SK-N-SH (cell line): ENCODE measurements around the gene IRGC. TPM values are rescaled to one million over a fixed set of nuclear protein-coding genes. Genes with fewer than 3 reads are reported as not detected.

ENCODE experiments used
- CTCF ChIA-PET: fragments of 300-600, 350-600 bp; formaldehyde crosslinking; extraction: SDS; loops from one replicate; lab custom pipeline; 2021; lab: Yijun Ruan, JAX
- POLR2A ChIA-PET: fragments of 350-600 bp; sonication (Branson Sonifier 250); formaldehyde crosslinking; extraction: SDS; loops from one replicate; lab custom pipeline; 2020; ENCODE audit warnings: antibody characterized with exemption, inconsistent platforms; lab: Yijun Ruan, JAX
- DNase-seq: peaks from one replicate; pipeline ENCODE4 v3.0.0; 2012
- H2AFZ ChIP-seq: fragments of 200-600 bp; sonication (generic); 2 replicates; pipeline ENCODE4 v1.8.1; 2016; ENCODE audit warnings: antibody characterized with exemption, mild to moderate bottlenecking, low read depth
- H3F3A ChIP-seq: fragments of 200-600 bp; sonication (generic); replicated peaks from 2 replicates; pipeline ENCODE3; 2016; ENCODE audit warnings: antibody characterized with exemption, mild to moderate bottlenecking; ENCODE audit not compliant: insufficient read depth
- H3K27ac ChIP-seq, 2 experiments: fragments of 200-500 bp in 1 of 2; fragments of 200-600 bp in 1 of 2; sonication (Bioruptor generic) in 1 of 2; sonication (generic), shearing (Covaris generic) in 1 of 2; 2 replicates each; pipeline versions ENCODE4 v1.5.1 to v1.6.1; 2014 to 2016; ENCODE audit warnings: low read depth in 2 of 2, inconsistent platforms in 1 of 2, low read length in 1 of 2, mild to moderate bottlenecking in 1 of 2, mixed read lengths in 1 of 2
- H3K27me3 ChIP-seq: fragments of 200-600 bp; sonication (generic), shearing (Covaris generic); 2 replicates; pipeline ENCODE4 v1.6.1; 2016; ENCODE audit warnings: mixed run types; ENCODE audit not compliant: insufficient read depth
- H3K36me3 ChIP-seq, 2 experiments: fragments of 200-500 bp in 1 of 2; fragments of 200-600 bp in 1 of 2; sonication (Bioruptor generic) in 1 of 2; sonication (generic) in 1 of 2; replicated peaks in 1 of 2; 2 replicates each; pipeline versions ENCODE3 to v1.5.1; 2014 to 2016; ENCODE audit warnings: low read length in 1 of 2, mild to moderate bottlenecking in 1 of 2; ENCODE audit not compliant: insufficient read depth in 2 of 2, control insufficient read depth in 1 of 2
- H3K4me1 ChIP-seq, 2 experiments: fragments of 200-500 bp in 1 of 2; fragments of 200-600 bp in 1 of 2; sonication (Bioruptor generic) in 1 of 2; sonication (generic), shearing (Covaris generic) in 1 of 2; 2 replicates each; pipeline versions ENCODE4 v1.5.1 to v1.6.1; 2014 to 2016; ENCODE audit warnings: low read depth in 1 of 2, low read length in 1 of 2, mixed run types in 1 of 2; ENCODE audit not compliant: insufficient read depth in 2 of 2, control insufficient read depth in 1 of 2
- H3K4me2 ChIP-seq: fragments of 200-600 bp; sonication (generic), shearing (Covaris generic); 2 replicates; pipeline ENCODE4 v1.6.1; 2017; ENCODE audit warnings: mixed run types
- H3K4me3 ChIP-seq, 2 experiments: fragments of 200-500 bp in 1 of 2; fragments of 200-600 bp in 1 of 2; sonication (Bioruptor generic) in 1 of 2; sonication (generic), shearing (Covaris generic) in 1 of 2; 2 replicates each; pipeline versions ENCODE4 v1.5.1 to v1.8.1; 2014 to 2016; ENCODE audit warnings: low read depth in 2 of 2, inconsistent platforms in 1 of 2, low read length in 1 of 2, mild to moderate bottlenecking in 1 of 2, mixed read lengths in 1 of 2, moderate library complexity in 1 of 2
- H3K79me2 ChIP-seq: fragments of 200-600 bp; sonication (generic); 2 replicates; pipeline ENCODE4 v1.8.1; 2017; ENCODE audit warnings: mild to moderate bottlenecking; ENCODE audit not compliant: insufficient read depth
- H3K9ac ChIP-seq: fragments of 200-600 bp; sonication (generic); 2 replicates; pipeline ENCODE4 v1.6.1; 2017; ENCODE audit warnings: mixed run types
- H3K9me2 ChIP-seq: fragments of 200-600 bp; sonication (generic); 2 replicates; pipeline ENCODE4 v1.6.1; 2017; ENCODE audit warnings: mixed run types
- H3K9me3 ChIP-seq: fragments of 200-600 bp; sonication (generic); 2 replicates; pipeline ENCODE4 v1.6.1; 2017; ENCODE audit warnings: mixed run types, mild to moderate bottlenecking, moderate library complexity
- H4K20me1 ChIP-seq: fragments of 200-600 bp; sonication (generic); 2 replicates; pipeline ENCODE4 v1.6.1; 2017; ENCODE audit warnings: mild to moderate bottlenecking, mixed run types; ENCODE audit not compliant: insufficient read depth
- ELF1 ChIP-seq: IDR thresholded peaks from 2 replicates; pipeline ENCODE4 v1.4.0; 2012
- EP300 ChIP-seq, 2 experiments: IDR thresholded peaks; 2 replicates each; pipeline versions ENCODE4 v1.4.0 to v1.6.1; 2012; ENCODE audit warnings: borderline replicate concordance in 1 of 2, low read depth in 1 of 2, low read length in 1 of 2
- EZH2phosphoT487 ChIP-seq: fragments of 200-600 bp; sonication (generic); IDR thresholded peaks from 2 replicates; pipeline ENCODE4 v1.6.1; 2017; ENCODE audit warnings: low read depth, mixed run types, mild to moderate bottlenecking, antibody characterized with exemption, moderate library complexity, borderline replicate concordance
- JUND ChIP-seq: IDR thresholded peaks from 2 replicates; pipeline ENCODE4 v1.4.0; 2012
- RCOR1 ChIP-seq: fragments of 150-350 bp; IDR thresholded peaks from 2 replicates; pipeline ENCODE4 v1.6.1; 2017; ENCODE audit warnings: antibody characterized with exemption, low read length
- WGBS: methylation state at CpG from one replicate; pipeline ENCODE4 v1.1.6; 2017; ENCODE audit warnings: low lambda C conversion rate; 5-methylcytosine and 5-hydroxymethylcytosine counted together
- polyA plus RNA-seq, 3 experiments: library from polyadenylated mRNA; depleted of rRNA; stranded (reverse); fragments of >200 nt; gene quantifications; 2 replicates each; pipeline ENCODE4 v1.2.3, GENCODE V29; 2012
- TF ChIP-seq, protein P1 (sequence below): IDR thresholded peaks from 2 replicates; pipeline ENCODE4 v1.4.0; 2012; ENCODE audit warnings: low read depth, borderline replicate concordance
- TF ChIP-seq, protein P2 (sequence below): fragments of 150-350 bp; IDR thresholded peaks from 2 replicates; pipeline ENCODE4 v1.6.1; 2017; ENCODE audit warnings: antibody characterized with exemption, low read length, low read depth, borderline replicate concordance
- TF ChIP-seq, protein P3 (sequence below): IDR thresholded peaks from 2 replicates; pipeline ENCODE4; 2012
- TF ChIP-seq, protein P4 (sequence below): IDR thresholded peaks from 2 replicates; pipeline ENCODE4 v1.4.0; 2012; ENCODE audit warnings: low read depth, borderline replicate concordance

IRGC gene
- polyA plus RNA-seq, 1 of the 3 experiments (the other 2 are of a cell fraction) = not detected

DNA sequence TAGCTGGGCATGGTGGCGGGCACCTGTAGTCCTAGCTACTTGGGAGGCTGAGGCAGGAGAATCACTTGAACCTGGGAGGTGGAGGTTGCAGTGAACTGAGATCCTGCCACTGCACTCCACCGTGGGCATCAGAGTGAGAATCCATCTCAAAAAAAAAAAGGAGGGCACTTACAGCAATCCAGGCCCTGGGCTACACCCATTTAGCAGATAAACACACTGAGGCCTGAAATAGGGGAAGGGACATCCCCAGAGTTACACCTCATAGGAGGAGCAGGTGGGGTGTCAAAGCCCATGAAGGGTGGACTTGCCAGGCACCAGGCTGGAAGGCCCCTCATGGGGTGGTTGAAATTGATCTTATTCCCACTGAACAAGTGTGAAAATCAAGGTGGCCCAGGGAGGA lies 32.0 kb upstream of the IRGC start:
- no peaks in the 10 kb centered on the region for H3K79me2 ChIP-seq
- H3K4me1 ChIP-seq = peaks cover 0 to 13% of the 10 kb centered on the region in 2 experiments; a peak in 1 of 4 replicates
- H3K9ac ChIP-seq = no peak overlapping the region
- WGBS = 83% methylated on average over 2 of the region's 2 CpGs
- H3K27ac ChIP-seq = no peak overlapping the region
- H4K20me1 ChIP-seq = no peaks in the 10 kb centered on the region
- TF ChIP-seq, protein P1, sequence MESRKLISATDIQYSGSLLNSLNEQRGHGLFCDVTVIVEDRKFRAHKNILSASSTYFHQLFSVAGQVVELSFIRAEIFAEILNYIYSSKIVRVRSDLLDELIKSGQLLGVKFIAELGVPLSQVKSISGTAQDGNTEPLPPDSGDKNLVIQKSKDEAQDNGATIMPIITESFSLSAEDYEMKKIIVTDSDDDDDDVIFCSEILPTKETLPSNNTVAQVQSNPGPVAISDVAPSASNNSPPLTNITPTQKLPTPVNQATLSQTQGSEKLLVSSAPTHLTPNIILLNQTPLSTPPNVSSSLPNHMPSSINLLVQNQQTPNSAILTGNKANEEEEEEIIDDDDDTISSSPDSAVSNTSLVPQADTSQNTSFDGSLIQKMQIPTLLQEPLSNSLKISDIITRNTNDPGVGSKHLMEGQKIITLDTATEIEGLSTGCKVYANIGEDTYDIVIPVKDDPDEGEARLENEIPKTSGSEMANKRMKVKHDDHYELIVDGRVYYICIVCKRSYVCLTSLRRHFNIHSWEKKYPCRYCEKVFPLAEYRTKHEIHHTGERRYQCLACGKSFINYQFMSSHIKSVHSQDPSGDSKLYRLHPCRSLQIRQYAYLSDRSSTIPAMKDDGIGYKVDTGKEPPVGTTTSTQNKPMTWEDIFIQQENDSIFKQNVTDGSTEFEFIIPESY = no peak
- TF ChIP-seq RCOR1 = no peak
- TF ChIP-seq EZH2phosphoT487 = no peak
- no peak for TF ChIP-seq ELF1
- TF ChIP-seq JUND = no peak
- TF ChIP-seq, protein P2, sequence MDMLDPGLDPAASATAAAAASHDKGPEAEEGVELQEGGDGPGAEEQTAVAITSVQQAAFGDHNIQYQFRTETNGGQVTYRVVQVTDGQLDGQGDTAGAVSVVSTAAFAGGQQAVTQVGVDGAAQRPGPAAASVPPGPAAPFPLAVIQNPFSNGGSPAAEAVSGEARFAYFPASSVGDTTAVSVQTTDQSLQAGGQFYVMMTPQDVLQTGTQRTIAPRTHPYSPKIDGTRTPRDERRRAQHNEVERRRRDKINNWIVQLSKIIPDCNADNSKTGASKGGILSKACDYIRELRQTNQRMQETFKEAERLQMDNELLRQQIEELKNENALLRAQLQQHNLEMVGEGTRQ = no peak
- TF ChIP-seq, protein P3, sequence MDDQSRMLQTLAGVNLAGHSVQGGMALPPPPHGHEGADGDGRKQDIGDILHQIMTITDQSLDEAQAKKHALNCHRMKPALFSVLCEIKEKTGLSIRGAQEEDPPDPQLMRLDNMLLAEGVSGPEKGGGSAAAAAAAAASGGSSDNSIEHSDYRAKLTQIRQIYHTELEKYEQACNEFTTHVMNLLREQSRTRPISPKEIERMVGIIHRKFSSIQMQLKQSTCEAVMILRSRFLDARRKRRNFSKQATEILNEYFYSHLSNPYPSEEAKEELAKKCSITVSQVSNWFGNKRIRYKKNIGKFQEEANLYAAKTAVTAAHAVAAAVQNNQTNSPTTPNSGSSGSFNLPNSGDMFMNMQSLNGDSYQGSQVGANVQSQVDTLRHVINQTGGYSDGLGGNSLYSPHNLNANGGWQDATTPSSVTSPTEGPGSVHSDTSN = no peak
- TF ChIP-seq, protein P4, sequence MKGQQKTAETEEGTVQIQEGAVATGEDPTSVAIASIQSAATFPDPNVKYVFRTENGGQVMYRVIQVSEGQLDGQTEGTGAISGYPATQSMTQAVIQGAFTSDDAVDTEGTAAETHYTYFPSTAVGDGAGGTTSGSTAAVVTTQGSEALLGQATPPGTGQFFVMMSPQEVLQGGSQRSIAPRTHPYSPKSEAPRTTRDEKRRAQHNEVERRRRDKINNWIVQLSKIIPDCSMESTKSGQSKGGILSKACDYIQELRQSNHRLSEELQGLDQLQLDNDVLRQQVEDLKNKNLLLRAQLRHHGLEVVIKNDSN = no peak
- TF ChIP-seq EP300 (IDR thresholded peaks at IDR 0.05; ENCODE audit: borderline replicate concordance in 1 of 2, low read depth in 1 of 2, low read length in 1 of 2) = no peak
- H3K4me2 ChIP-seq = no peak overlapping the region
- DNase-seq = no peak
- CTCF ChIA-PET = interaction anchor here (1.0 kb wide), 1 partner anchor 15 kb away, joined by 3 read pairs; no protein-coding TSS in a partner anchor
- no peaks in the 10 kb centered on the region for H3F3A ChIP-seq
- POLR2A ChIA-PET = no interaction called here
- H3K27me3 ChIP-seq = no peaks in the 10 kb centered on the region
- no peak overlapping the region for H2AFZ ChIP-seq
- no peaks in the 10 kb centered on the region for H3K9me2 ChIP-seq
- no peaks in the 10 kb centered on the region for H3K9me3 ChIP-seq
- no peaks in the 10 kb centered on the region for H3K36me3 ChIP-seq
- H3K4me3 ChIP-seq = no peak overlapping the region

DNA sequence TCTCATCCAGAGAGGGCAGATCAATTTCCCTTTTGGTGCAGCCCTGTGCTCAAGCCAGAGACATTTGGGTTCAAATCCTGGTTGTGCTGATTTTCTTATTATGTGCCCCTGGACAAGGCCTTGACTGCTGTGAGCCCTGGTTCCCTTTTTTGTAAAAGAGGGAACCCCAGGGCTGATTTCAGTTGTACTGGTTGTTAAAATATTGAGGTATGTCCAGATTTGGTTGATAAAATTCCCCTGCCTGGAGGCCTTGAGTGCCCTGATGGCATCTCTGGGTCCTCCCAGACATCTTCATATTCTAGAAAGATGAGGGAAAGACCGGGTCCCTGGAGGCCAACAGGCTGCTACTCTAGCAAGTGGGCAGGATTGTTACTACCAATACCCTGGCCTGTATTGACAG lies 31.6 kb upstream of the IRGC start:
- DNase-seq = no peak
- H3K79me2 ChIP-seq = no peaks in the 10 kb centered on the region
- no peaks in the 10 kb centered on the region for H3K36me3 ChIP-seq
- POLR2A ChIA-PET = no interaction called here
- H3K9ac ChIP-seq = no peak overlapping the region
- no peak overlapping the region for H3K4me2 ChIP-seq
- peaks cover 0 to 13% of the 10 kb centered on the region in 2 experiments; a peak in 1 of 4 replicates for H3K4me1 ChIP-seq
- H3K27me3 ChIP-seq = no peaks in the 10 kb centered on the region
- WGBS = 50% methylated on average over 1 of the region's 1 CpG
- no peak for TF ChIP-seq JUND
- H3K4me3 ChIP-seq = no peak overlapping the region
- H3F3A ChIP-seq = no peaks in the 10 kb centered on the region
- H4K20me1 ChIP-seq = no peaks in the 10 kb centered on the region
- H2AFZ ChIP-seq = no peak overlapping the region
- H3K9me2 ChIP-seq = no peaks in the 10 kb centered on the region
- no peak overlapping the region for H3K27ac ChIP-seq
- CTCF ChIA-PET = no interaction called here
- no peaks in the 10 kb centered on the region for H3K9me3 ChIP-seq
